Neural progenitor cell (in vitro differentiated cells): Measurements from ENCODE around the gene ARVCF. TPM values are rescaled to one million over a fixed set of nuclear protein-coding genes. Genes with fewer than 3 reads are reported as not detected.

Experiments used
- DNase-seq: peaks from one replicate; pipeline ENCODE4 v3.0.0-alpha.2; 2016; ENCODE audit warnings: low spot score
- H2AFZ ChIP-seq: fragments of 200-600 bp; sonication (generic); replicated peaks from 2 replicates; pipeline ENCODE4 v1.6.1; 2016; ENCODE audit warnings: antibody characterized with exemption
- H3F3A ChIP-seq: fragments of 200-600 bp; sonication (generic); 2 replicates; pipeline ENCODE4 v1.6.1; 2016; ENCODE audit warnings: antibody characterized with exemption, low read depth
- H3K27ac ChIP-seq: fragments of 200-600 bp; sonication (generic); 2 replicates; pipeline ENCODE4 v1.5.1; 2016; ENCODE audit warnings: mild to moderate bottlenecking
- H3K27me3 ChIP-seq: fragments of 200-600 bp; sonication (generic); 2 replicates; pipeline ENCODE4 v1.6.1; 2016; ENCODE audit warnings: mild to moderate bottlenecking, moderate library complexity
- H3K36me3 ChIP-seq: fragments of 200-600 bp; sonication (generic); 2 replicates; pipeline ENCODE4 v1.5.1; 2016
- H3K4me1 ChIP-seq: fragments of 200-600 bp; sonication (generic); 2 replicates; pipeline ENCODE4 v1.6.1; 2016; ENCODE audit warnings: mixed run types
- H3K4me2 ChIP-seq: fragments of 200-600 bp; sonication (generic); 2 replicates; pipeline ENCODE4 v1.6.1; 2016
- H3K4me3 ChIP-seq: fragments of 200-600 bp; sonication (generic); 2 replicates; pipeline ENCODE4 v1.5.1; 2016
- H3K79me2 ChIP-seq: fragments of 200-600 bp; sonication (generic); 2 replicates; pipeline ENCODE4 v1.6.1; 2016; ENCODE audit warnings: low read depth
- H3K9ac ChIP-seq: fragments of 200-600 bp; sonication (generic); 2 replicates; pipeline ENCODE4 v1.6.1; 2016
- H3K9me3 ChIP-seq: fragments of 200-600 bp; sonication (generic); 2 replicates; pipeline ENCODE4 v1.5.1; 2016; ENCODE audit warnings: low read depth
- H4K20me1 ChIP-seq: fragments of 200-600 bp; sonication (generic); 2 replicates; pipeline ENCODE4 v1.6.1; 2016; ENCODE audit warnings: low read depth
- H3K27ac Mint-ChIP-seq: 3 replicates; pipeline ENCODE4 v1.8.0; 2021; ENCODE audit warnings: mixed read lengths
- H3K27me3 Mint-ChIP-seq: 2 replicates; pipeline ENCODE4 v1.8.0; 2022; ENCODE audit warnings: low read depth, mild to moderate bottlenecking, inconsistent platforms, moderate library complexity, mixed read lengths; ENCODE audit not compliant: insufficient read depth
- H3K36me3 Mint-ChIP-seq: 3 replicates; pipeline ENCODE4 v1.8.0; 2021; ENCODE audit warnings: mixed read lengths
- H3K4me1 Mint-ChIP-seq: 3 replicates; pipeline ENCODE4 v1.8.0; 2021; ENCODE audit warnings: mixed read lengths
- H3K4me3 Mint-ChIP-seq: 3 replicates; pipeline ENCODE4 v1.8.0; 2021; ENCODE audit warnings: mild to moderate bottlenecking, moderate library complexity, mixed read lengths
- H3K9me3 Mint-ChIP-seq: 3 replicates; pipeline ENCODE4 v1.8.0; 2020; ENCODE audit warnings: mixed read lengths
- CTCF ChIP-seq: fragments of 200-600 bp; sonication (generic); IDR thresholded peaks from 2 replicates; pipeline ENCODE4 v1.5.1; 2017; ENCODE audit warnings: antibody characterized with exemption, mild to moderate bottlenecking
- EZH2 ChIP-seq: fragments of 200-600 bp; sonication (generic); IDR thresholded peaks from 2 replicates; pipeline ENCODE4 v1.6.1; 2017; ENCODE audit warnings: antibody characterized with exemption, mild to moderate bottlenecking, moderate library complexity
- EZH2phosphoT487 ChIP-seq: fragments of 200-600 bp; sonication (generic); IDR thresholded peaks from 2 replicates; pipeline ENCODE4 v1.6.1; 2017; ENCODE audit warnings: antibody characterized with exemption
- total RNA-seq: library from RNA; depleted of rRNA; stranded (reverse); fragments of >200 nt; gene quantifications from 2 replicates; pipeline ENCODE4 v1.2.3, GENCODE V29; 2015; ENCODE audit warnings: low replicate concordance

The ARVCF gene
- total RNA-seq, 1 donor from 2014 or later: 35.4 TPM

GRCh38 chr22:20055654-20056053 lies 39.0 kb upstream of the ARVCF start:
- H3K4me3 Mint-ChIP-seq: no peak overlapping the region
- no peaks in the 10 kb centered on the region for H4K20me1 ChIP-seq
- H3K36me3 ChIP-seq: no peaks in the 10 kb centered on the region
- no peaks in the 10 kb centered on the region for H3K9me3 Mint-ChIP-seq
- H3F3A ChIP-seq: no peaks in the 10 kb centered on the region
- peaks cover 4% of the 10 kb centered on the region for H3K4me1 Mint-ChIP-seq
- no peaks in the 10 kb centered on the region for H3K4me1 ChIP-seq
- no peaks in the 10 kb centered on the region for H3K9me3 ChIP-seq
- H3K4me2 ChIP-seq: no peak overlapping the region
- H3K79me2 ChIP-seq: no peaks in the 10 kb centered on the region
- H3K36me3 Mint-ChIP-seq: no peaks in the 10 kb centered on the region
- no peaks in the 10 kb centered on the region for H3K27me3 Mint-ChIP-seq
- DNase-seq: no peak
- no peak overlapping the region for H3K4me3 ChIP-seq
- TF ChIP-seq EZH2 (no peak), EZH2phosphoT487 (no peak), CTCF (no peak)
- no peak overlapping the region for H3K9ac ChIP-seq
- H2AFZ ChIP-seq: no peak overlapping the region
- no peaks in the 10 kb centered on the region for H3K27me3 ChIP-seq
- no peak overlapping the region for H3K27ac Mint-ChIP-seq
- no peak overlapping the region for H3K27ac ChIP-seq

DNA sequence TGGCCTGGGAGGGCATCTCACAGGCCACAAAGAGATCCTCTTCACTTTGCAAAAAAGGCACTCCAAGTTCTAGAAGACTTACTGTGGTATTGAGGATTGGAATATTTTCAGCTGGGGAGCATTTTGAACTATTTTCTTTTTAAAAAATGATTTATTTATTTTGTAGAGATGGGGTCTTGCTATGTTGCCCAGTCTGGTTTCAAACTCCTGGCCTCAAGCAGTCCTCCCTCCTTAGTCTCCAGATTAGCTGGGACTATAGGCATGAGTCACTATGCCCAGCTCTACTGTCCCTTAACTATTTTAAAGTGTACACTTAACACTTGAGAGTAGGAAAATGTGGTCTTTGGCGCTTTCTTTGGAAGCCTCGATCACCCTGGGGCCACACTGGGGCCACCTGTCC lies 38.5 kb upstream of the ARVCF start:
- no peaks in the 10 kb centered on the region for H3K27me3 Mint-ChIP-seq
- no peaks in the 10 kb centered on the region for H3K36me3 Mint-ChIP-seq
- H3K4me3 ChIP-seq: no peak overlapping the region

GRCh38 chr22:20054485-20054884 lies 37.9 kb upstream of the ARVCF start:
- Histone ChIP-seq H3K27ac (no peak overlapping the region), H2AFZ (no peak overlapping the region)

More for the DNA sequence above, 38.5 kb upstream of the ARVCF start:
- Histone ChIP-seq H4K20me1 (no peaks in the 10 kb centered on the region), H2AFZ (no peak overlapping the region), H3K4me2 (no peak overlapping the region), H3K79me2 (no peaks in the 10 kb centered on the region), H3K4me1 (no peaks in the 10 kb centered on the region), H3K27ac (no peak overlapping the region), H3K9ac (no peak overlapping the region), H3K36me3 (no peaks in the 10 kb centered on the region), H3K27me3 (no peaks in the 10 kb centered on the region), H3K9me3 (no peaks in the 10 kb centered on the region), H3F3A (no peaks in the 10 kb centered on the region)
- no peak for DNase-seq
- no peaks in the 10 kb centered on the region for H3K9me3 Mint-ChIP-seq
- TF ChIP-seq CTCF (no peak), EZH2phosphoT487 (no peak), EZH2 (no peak)
- no peak overlapping the region for H3K4me3 Mint-ChIP-seq
- H3K4me1 Mint-ChIP-seq: peaks cover 4% of the 10 kb centered on the region
- no peak overlapping the region for H3K27ac Mint-ChIP-seq

More at GRCh38 chr22:20054485-20054884, 37.9 kb upstream of the ARVCF start:
- no peak overlapping the region for H3K27ac Mint-ChIP-seq
- Histone ChIP-seq H3F3A (no peaks in the 10 kb centered on the region), H3K79me2 (no peaks in the 10 kb centered on the region), H3K36me3 (no peaks in the 10 kb centered on the region), H3K4me2 (no peak overlapping the region), H3K9ac (no peak overlapping the region), H3K4me3 (no peak overlapping the region), H3K9me3 (no peaks in the 10 kb centered on the region), H4K20me1 (no peaks in the 10 kb centered on the region), H3K27me3 (no peaks in the 10 kb centered on the region), H3K4me1 (no peaks in the 10 kb centered on the region)
- H3K9me3 Mint-ChIP-seq: peaks cover 2% of the 10 kb centered on the region
- H3K4me3 Mint-ChIP-seq: no peak overlapping the region
- TF ChIP-seq CTCF: no peak
- TF ChIP-seq EZH2phosphoT487: no peak
- TF ChIP-seq EZH2: no peak
- no peak for DNase-seq
- no peaks in the 10 kb centered on the region for H3K27me3 Mint-ChIP-seq
- peaks cover 4% of the 10 kb centered on the region for H3K4me1 Mint-ChIP-seq
- H3K36me3 Mint-ChIP-seq: peaks cover 2% of the 10 kb centered on the region
